ENCODE results near the gene ATP5F1C.
"Not testable (repeated sequence)": the region's sequence is repeated elsewhere in the genome, so short reads cannot be mapped to it uniquely, and the experiment has no call there.

Gene ATP5F1C

GRCh38 chr10:7787857-7788638, at the start of gene ATP5F1C, which contains the start of gene KIN:
Gene ATP5F1C (plus strand): TSS chr10:7788177. CDS start chr10:7788208, 31 bp downstream.
Gene KIN (minus strand): TSS chr10:7787993. CDS start chr10:7787933, 60 bp downstream.
- intact Hi-C loops (cut with DNase I) = loop anchor here (2.0 kb wide), 1 partner anchor 31 kb away; the partner anchor contains the start of gene TAF3
- DNase-seq = peak; percentile 95 to 100 (median 97)

- intact Hi-C loops (cut with DNase I) = no loop called here
- DNase-seq = peak in 1 of 10 donors; percentile 76
Measured at GRCh38 chr10:7738536-7739407, 49.2 kb upstream of the ATP5F1C start.

DNA sequence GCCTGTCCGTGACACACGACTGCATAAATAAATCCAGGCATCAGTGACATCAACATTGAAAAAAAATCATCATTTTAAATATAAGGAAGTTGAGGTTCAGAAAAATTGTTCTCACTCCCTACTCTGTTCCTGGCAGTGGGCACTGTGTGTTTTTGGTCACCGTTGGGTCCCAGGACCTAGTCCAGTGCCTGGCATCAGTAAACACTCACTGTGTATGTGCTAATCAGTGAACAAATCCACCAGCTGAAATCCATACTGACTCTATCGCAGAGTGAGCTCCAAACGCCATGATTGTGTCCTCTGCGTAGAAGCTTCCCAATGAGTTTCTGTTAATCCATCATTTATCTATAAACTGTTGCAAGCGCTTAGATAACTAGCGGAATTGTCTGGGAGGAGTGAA, 43.7 kb upstream of the ATP5F1C start:
- intact Hi-C loops (cut with DNase I) = no loop called here
- DNase-seq = no peak

- intact Hi-C loops (cut with DNase I); DNase-seq: not testable (repeated sequence)
Measured at GRCh38 chr10:7748637-7749036, 39.3 kb upstream of the ATP5F1C start.

- DNase-seq = no peak
- intact Hi-C loops (cut with DNase I) = no loop called here
Measured at GRCh38 chr10:7750222-7750621, 37.8 kb upstream of the ATP5F1C start.

DNA sequence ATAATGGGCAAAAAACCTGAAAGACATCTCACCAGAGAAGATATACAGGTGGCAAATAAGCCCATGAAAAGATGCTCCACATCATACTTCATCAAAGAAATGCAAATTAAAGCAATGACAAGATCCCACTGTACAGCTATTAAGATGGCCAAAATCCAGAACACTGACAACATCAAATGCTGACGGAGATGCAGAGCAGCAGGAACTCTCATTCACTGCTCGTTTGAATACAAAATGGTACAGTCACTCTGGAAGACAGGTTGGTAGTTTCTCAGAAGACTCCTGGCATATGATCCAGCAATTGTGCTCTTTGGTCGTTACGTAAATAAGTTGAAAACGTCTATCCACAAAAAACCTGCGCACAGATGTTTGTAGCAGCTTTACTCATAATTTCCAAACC, 35.7 kb upstream of the ATP5F1C start:
- intact Hi-C loops (cut with DNase I) = no loop called here

GRCh38 chr10:7755103-7755502, 32.9 kb upstream of the ATP5F1C start:
- DNase-seq = no peak
- intact Hi-C loops (cut with DNase I) = no loop called here

More for the DNA sequence above, 35.7 kb upstream of the ATP5F1C start:
- no peak for DNase-seq

DNA sequence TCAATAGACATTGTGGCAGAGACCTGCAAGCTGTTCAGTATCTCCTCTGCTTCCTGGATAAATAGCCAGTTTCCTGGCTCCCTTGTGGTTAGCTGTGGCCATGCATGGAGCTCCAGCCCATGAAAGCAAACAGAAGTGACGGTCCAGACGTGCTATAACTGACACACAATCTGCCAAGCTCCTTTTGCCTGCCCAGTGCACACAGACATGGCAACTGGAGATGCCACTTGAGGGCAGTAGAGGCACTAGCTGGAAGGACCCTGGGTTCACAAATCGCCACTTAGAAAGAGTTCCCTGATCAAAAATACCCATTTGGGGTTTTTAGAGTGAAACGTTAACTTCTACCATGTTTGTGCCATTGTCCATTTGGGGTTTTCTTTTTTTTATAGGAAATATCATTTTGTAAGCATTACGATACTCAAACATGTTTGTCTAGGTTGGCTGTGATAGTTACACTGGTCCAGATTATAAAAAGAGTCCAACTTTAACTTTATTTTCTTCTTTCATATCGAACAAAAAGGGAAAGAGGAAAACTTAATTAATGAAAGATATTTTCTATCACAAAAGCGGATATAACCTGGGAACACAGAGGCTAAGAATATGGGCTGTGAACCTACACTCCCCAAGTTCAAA, 31.5 kb upstream of the ATP5F1C start:
- peak in 3 of 10 donors; percentile 23 to 67 (median 64) for DNase-seq
- intact Hi-C loops (cut with DNase I) = no loop called here

DNA sequence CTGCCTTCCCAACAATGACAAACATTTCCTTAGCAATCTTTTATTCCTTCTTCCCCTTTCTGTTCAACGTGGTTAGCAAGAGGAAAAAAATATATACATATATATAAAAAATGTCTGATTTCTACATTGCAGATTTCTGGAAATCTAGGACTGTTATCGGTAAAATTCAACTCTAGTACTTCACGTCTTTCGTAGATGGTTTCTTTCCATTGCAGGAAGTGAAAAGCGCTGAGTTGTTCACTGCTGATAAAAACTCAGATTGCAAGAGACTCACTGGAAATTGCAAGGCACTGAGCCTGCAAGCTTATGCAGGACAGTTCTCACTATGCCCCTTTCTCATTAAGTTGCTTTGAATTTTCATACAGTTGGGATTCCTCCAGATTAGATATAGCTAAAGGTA, 24.0 kb upstream of the ATP5F1C start:
- DNase-seq = no peak
- intact Hi-C loops (cut with DNase I) = no loop called here

DNA sequence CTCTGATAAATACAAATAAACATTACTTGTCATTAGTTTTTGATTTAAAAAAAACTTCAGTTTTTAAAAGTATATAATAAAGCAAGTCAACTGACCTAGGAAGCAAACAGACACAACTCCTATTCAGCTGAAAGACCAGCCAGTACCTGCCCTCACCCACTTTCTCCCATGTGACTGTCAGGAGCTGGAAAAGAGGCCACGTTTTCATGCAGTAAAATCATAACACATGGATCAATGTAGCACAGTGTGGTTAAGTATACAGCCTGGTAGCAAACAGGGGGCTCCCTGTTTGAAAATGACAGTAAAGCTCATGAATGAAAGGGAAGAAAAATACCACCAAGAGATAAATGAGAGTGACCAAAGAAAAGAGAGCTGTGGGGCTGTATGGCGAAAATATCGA, 21.7 kb upstream of the ATP5F1C start:
- no peak for DNase-seq
- intact Hi-C loops (cut with DNase I) = no loop called here

DNA sequence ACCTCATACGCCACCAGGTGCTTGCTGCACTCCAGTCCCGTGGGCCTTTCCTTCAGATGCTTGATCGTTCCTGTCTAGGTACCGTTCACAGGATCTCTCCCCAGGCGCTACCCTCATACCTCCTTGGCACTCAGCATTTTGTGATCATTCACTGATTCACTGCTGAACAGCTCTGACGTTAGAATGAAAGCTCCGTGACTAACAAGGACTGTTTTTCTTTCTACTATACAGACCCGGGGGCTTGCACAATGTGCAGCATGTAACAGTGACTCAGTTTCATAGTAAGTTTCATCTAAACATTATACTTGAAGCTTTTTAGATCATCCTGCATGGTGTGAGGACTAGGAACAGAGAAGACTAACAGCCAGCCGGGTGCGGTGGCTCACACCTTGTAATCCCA, 20.8 kb upstream of the ATP5F1C start:
- intact Hi-C loops (cut with DNase I) = no loop called here
- DNase-seq = no peak

- DNase-seq = no peak
- intact Hi-C loops (cut with DNase I) = no loop called here
Measured at GRCh38 chr10:7768417-7768816, 19.6 kb upstream of the ATP5F1C start.

GRCh38 chr10:7773845-7774801, 13.9 kb upstream of the ATP5F1C start:
- DNase-seq = no peak

DNA sequence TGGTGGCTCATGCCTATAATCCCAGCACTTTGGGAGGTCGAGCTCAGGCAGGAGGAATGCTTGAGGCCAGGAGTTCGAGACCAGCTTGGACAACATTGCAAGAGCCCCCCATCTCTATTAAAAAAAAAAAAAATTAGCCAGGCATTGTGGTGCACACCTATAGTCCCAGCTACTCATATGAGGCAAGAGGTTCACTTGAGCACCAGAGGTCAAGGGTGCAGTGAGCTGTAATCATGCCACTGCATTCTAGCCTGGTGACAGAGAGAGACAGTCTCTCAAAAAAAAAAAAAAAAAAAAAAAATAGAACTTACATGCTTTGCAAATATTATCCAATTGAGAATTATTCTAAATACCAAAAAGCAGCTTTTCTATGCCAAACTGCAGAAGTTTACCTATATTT, 11.2 kb upstream of the ATP5F1C start:
- intact Hi-C loops (cut with DNase I) = no loop called here

More at GRCh38 chr10:7773845-7774801, 13.9 kb upstream of the ATP5F1C start:
- intact Hi-C loops (cut with DNase I) = no loop called here

GRCh38 chr10:7782194-7782593, 5.8 kb upstream of the ATP5F1C start:
- DNase-seq; intact Hi-C loops (cut with DNase I): not testable (repeated sequence)

More for the DNA sequence above, 11.2 kb upstream of the ATP5F1C start:
- no peak for DNase-seq

DNA sequence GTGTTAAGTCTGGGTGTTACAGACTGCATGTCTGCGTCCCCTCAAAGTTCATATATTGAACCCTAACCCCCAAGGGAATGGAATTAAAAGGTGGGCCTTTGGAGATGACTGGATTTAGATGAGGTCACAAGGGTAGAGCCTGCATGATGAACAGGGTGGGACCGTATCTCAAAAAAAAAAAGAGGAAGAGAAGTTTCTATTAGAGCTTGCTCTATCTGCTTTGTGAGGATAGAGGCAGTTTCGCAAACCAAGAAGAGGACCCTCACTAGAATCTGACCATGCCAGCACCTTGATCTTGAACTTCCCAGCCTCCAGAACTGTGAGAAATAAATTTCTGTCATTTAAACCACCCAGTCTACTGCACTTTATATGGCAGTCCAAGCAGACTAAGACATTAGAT, 1.5 kb upstream of the ATP5F1C start:
- intact Hi-C loops (cut with DNase I) = no loop called here
- no peak for DNase-seq

GRCh38 chr10:7787150-7787856, 674 bp upstream of the ATP5F1C start:
- DNase-seq = peak in 1 of 10 donors; percentile 10

GRCh38 chr10:7788639-7789286, 786 bp downstream of the ATP5F1C start:
- DNase-seq = peak in 3 of 10 donors; percentile 7 to 75 (median 8)
- intact Hi-C loops (cut with DNase I) = loop anchor here (2.0 kb wide), 1 partner anchor 30 kb away; the partner anchor contains the start of gene TAF3

More at GRCh38 chr10:7787150-7787856, 674 bp upstream of the ATP5F1C start:
- intact Hi-C loops (cut with DNase I) = no loop called here

Data from posterior cingulate gyrus (tissue), 11 donors.